SW 1271 (cell line): ENCODE measurements around the gene GIT1.

Source experiments
- DNase-seq, 2 experiments: peaks; one replicate each; lab custom pipeline; 2025; lab: John Stamatoyannopoulos, UW

The GIT1 gene

GRCh38 chr17:29579866-29580771, 9.3 kb downstream of the GIT1 start:
- peak; percentile 43 to 62 for DNase-seq

GRCh38 chr17:29578626-29579485, 10.6 kb downstream of the GIT1 start:
- no peak for DNase-seq

GRCh38 chr17:29577385-29578211, 11.8 kb downstream of the GIT1 start:
- DNase-seq = no peak

GRCh38 chr17:29577001-29577370, 12.5 kb downstream of the GIT1 start:
- no peak for DNase-seq

GRCh38 chr17:29576214-29577000, 13.0 kb downstream of the GIT1 start:
- no peak for DNase-seq

GRCh38 chr17:29575511-29576213, 13.8 kb downstream of the GIT1 start:
- no peak for DNase-seq

- no peak for DNase-seq
Measured at GRCh38 chr17:29574732-29575510, 14.5 kb downstream of the GIT1 start.

GRCh38 chr17:29573871-29574731, 15.3 kb downstream of the GIT1 start:
- DNase-seq = no peak

- DNase-seq = no peak
Measured at GRCh38 chr17:29573558-29573869, 15.9 kb downstream of the GIT1 start.

GRCh38 chr17:29572691-29573557, 16.5 kb downstream of the GIT1 start:
- DNase-seq = no peak

GRCh38 chr17:29571883-29572681, 17.4 kb downstream of the GIT1 start:
- no peak for DNase-seq

- DNase-seq = no peak
Measured at GRCh38 chr17:29571486-29571882, 18.0 kb downstream of the GIT1 start.

- no peak for DNase-seq
Measured at GRCh38 chr17:29570521-29570920, 18.9 kb downstream of the GIT1 start.

- peak; percentile 36 to 37 for DNase-seq
Measured at GRCh38 chr17:29569245-29569950, 20.1 kb downstream of the GIT1 start.

- peak; percentile 65 to 81 for DNase-seq
Measured at GRCh38 chr17:29568331-29569244, 20.9 kb downstream of the GIT1 start, which contains the start of gene TP53I13. Gene TP53I13 (plus strand): TSS chr17:29568701. CDS start chr17:29568759, 58 bp downstream.
